IPS-18a (cell line): ENCODE results near the gene LILRA2.
"Not testable (repeated sequence)": the region's sequence is repeated elsewhere in the genome, so short reads cannot be mapped to it uniquely, and the experiment has no call there.

Experiments used
- H3K27ac ChIP-seq: one replicate; pipeline ENCODE4 v1.5.1; 2013; ENCODE audit warnings: low read length
- H3K27me3 ChIP-seq: one replicate; pipeline ENCODE4 v1.6.1; 2013; ENCODE audit warnings: mild to moderate bottlenecking, low read length; ENCODE audit not compliant: control insufficient read depth, insufficient read depth
- H3K36me3 ChIP-seq: one replicate; pipeline ENCODE4 v1.6.1; 2013; ENCODE audit warnings: low read depth, low read length; ENCODE audit not compliant: control insufficient read depth
- H3K4me1 ChIP-seq: one replicate; pipeline ENCODE4 v1.6.1; 2013; ENCODE audit warnings: low read depth, low read length; ENCODE audit not compliant: control insufficient read depth
- H3K4me3 ChIP-seq: one replicate; pipeline ENCODE4 v1.5.1; 2013; ENCODE audit warnings: low read length
- H3K9ac ChIP-seq: one replicate; pipeline ENCODE4 v1.6.1; 2013; ENCODE audit warnings: mild to moderate bottlenecking, low read length, moderate library complexity
- H3K9me3 ChIP-seq: one replicate; pipeline ENCODE4 v1.6.1; 2013; ENCODE audit warnings: low read depth, low read length; ENCODE audit not compliant: control insufficient read depth

LILRA2 gene

DNA sequence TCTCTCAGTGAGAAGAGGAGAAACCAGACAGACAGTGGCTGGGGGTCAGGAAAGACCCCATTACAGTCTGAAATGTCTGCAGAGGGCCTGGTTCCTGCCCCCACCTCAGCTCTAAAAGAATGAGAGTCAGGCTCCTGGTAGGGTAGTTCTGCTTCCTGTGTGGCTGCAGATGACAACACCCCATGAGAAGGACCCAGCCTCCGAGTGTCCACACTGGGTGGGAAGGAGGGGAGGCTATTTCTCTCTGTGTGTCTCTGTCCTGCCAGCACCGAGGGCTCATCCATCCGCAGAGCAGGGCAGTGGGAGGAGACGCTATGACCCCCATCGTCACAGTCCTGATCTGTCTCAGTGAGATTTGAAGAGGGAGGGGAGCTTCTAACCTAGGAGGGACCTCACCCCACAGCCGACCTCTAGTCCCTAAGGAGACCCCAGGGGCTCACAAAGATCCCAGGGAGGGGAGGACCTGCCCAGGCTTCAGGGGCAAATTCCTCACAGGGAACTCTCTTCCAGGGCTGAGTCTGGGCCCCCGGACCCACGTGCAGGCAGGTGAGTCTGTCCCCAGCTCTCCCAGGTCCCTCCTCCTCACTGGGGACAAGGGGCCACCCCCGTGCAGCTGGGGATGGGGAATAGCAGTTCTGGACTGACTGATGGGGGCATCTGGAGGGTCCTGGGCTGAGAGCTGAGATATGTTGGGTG is 20.5 kb downstream of the LILRA2 start:
- not testable (repeated sequence) for H3K27ac ChIP-seq, H3K27me3 ChIP-seq, H3K9ac ChIP-seq, H3K36me3 ChIP-seq, H3K4me3 ChIP-seq, H3K4me1 ChIP-seq
- peaks cover 57% of the 10 kb centered on the region for H3K9me3 ChIP-seq

DNA sequence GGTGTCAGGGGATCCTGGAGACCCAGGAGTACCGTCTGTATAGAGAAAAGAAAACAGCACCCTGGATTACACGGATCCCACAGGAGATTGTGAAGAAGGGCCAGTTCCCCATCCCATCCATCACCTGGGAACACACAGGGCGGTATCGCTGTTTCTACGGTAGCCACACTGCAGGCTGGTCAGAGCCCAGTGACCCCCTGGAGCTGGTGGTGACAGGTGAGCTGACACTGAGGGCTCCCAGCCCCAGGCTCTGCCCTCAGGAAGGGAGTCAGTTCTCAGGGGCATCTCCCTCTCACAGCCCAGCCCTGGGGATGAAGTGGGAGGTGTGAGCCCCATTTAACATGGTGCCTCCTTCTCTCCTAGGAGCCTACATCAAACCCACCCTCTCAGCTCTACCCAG is 21.1 kb downstream of the LILRA2 start:
- H3K9me3 ChIP-seq, result peaks cover 52% of the 10 kb centered on the region
- no peaks in the 10 kb centered on the region for H3K27me3 ChIP-seq
- H3K27ac ChIP-seq, result no peak overlapping the region
- no peaks in the 10 kb centered on the region for H3K4me1 ChIP-seq
- H3K4me3 ChIP-seq, result no peak overlapping the region
- no peak overlapping the region for H3K9ac ChIP-seq
- no peaks in the 10 kb centered on the region for H3K36me3 ChIP-seq

DNA sequence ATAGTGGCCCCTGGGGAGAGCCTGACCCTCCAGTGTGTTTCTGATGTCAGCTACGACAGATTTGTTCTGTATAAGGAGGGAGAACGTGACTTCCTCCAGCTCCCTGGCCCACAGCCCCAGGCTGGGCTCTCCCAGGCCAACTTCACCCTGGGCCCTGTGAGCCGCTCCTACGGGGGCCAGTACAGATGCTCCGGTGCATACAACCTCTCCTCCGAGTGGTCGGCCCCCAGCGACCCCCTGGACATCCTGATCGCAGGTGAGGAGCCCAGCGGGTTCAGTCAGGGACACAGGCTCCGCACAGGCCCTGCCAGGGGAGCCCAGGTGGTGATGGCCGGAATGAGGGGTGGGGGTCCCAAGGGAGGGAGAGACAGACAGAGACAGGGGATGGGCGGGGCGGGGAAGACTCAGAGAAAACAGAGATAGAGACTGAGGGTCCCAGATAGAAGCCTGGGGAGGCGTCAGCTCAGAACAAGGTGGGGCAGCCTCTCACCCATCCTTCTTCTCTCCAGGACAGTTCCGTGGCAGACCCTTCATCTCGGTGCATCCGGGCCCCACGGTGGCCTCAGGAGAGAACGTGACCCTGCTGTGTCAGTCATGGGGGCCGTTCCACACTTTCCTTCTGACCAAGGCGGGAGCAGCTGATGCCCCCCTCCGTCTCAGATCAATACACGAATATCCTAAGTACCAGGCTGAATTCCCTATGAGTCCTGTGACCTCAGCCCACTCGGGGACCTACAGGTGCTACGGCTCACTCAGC is 22.3 kb downstream of the LILRA2 start:
- H3K4me1 ChIP-seq, H3K4me3 ChIP-seq, H3K36me3 ChIP-seq, H3K9ac ChIP-seq, H3K27me3 ChIP-seq, H3K27ac ChIP-seq: not testable (repeated sequence)
- peaks cover 49% of the 10 kb centered on the region for H3K9me3 ChIP-seq

DNA sequence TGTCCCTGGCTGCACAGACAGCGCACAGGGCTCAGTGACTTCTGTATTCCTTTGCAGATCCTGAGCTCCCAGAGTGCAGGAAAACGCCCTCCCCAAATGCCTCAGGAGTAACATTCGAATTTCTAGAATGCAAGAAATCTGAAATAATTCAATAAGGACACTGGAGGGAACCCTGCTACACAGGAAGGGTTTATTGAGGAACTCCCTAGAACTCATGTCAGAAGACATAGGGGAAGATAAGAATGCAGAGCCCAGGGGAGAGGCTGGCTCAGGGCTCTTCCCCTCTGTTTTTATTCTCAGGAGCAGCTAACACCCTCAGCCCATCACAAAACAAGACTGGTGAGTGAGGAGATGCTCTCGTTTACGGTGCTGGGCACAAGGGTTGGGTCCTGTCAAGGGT is 26.6 kb downstream of the LILRA2 start:
- Histone ChIP-seq H3K36me3 (no peaks in the 10 kb centered on the region), H3K4me1 (no peaks in the 10 kb centered on the region), H3K9me3 (peaks cover 36% of the 10 kb centered on the region), H3K9ac (no peak overlapping the region), H3K4me3 (no peak overlapping the region), H3K27me3 (no peaks in the 10 kb centered on the region), H3K27ac (no peak overlapping the region)

DNA sequence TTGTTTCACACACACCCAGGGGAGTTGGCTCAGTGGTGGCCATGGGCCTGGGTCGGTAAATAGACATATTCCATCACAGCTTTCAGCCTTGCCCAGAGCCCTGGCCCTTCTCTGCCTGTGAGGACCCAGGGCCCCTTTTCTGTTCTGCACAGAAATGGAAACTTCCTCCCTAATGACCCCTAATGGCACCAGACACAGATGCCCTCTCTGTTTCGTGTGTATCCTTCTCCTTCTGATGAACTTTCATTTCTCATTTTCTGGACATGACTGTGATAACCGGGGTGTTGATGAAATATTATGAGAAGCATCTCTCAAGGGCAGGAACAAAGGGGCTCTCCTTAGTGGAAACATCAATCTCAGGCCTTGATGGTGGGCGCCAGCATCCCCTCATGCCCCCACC is 32.6 kb downstream of the LILRA2 start:
- Histone ChIP-seq H3K4me3 (no peak overlapping the region), H3K36me3 (no peaks in the 10 kb centered on the region), H3K9me3 (peaks cover 27% of the 10 kb centered on the region), H3K27me3 (no peaks in the 10 kb centered on the region), H3K9ac (no peak overlapping the region), H3K27ac (no peak overlapping the region), H3K4me1 (no peaks in the 10 kb centered on the region)

DNA sequence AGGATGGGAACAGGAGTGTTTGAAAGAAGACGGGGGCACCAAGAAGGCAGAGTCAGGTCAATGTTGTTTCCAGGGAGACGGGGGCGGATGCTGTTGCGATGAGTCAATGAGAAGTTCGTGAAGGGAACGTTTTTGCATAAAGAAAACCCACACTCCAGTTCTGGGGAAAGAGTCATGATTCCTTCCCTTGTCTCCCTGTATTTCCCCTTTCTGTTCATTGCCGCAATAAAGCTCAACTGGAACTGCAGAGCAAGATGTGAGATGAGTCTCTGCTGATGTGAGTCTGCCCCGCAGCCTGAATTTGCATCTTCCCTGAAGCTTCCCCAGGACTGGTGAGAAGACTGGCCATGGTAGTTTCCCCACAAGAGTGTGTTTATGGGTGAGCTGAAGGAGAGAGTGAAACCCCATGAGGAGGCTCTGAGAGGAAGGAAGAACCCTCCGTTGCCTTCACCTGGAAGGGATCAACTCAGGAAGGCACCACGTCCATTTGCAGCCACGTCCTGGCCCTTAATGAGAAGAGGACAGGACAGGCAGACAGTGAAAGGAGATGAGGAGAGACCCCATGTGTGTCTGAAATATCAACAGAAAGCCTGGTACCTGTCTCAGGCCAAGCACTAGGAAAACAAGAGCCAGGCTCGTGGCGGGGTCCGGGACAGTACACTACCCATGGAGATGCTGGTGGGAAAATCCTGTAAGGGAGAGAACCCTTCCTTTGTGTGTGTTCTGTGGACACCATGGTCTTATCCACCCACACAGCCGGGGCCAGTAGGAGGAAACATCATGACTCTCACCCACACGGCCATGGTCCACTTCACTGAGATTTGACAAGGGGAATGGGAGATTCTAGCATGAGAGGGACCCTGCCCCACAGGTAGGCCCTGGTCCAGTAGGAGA is 33.5 kb downstream of the LILRA2 start:
- Histone ChIP-seq H3K36me3 (no peaks in the 10 kb centered on the region), H3K27ac (no peak overlapping the region), H3K9ac (no peak overlapping the region), H3K4me3 (no peak overlapping the region), H3K27me3 (no peaks in the 10 kb centered on the region), H3K9me3 (peaks cover 29% of the 10 kb centered on the region), H3K4me1 (no peaks in the 10 kb centered on the region)

DNA sequence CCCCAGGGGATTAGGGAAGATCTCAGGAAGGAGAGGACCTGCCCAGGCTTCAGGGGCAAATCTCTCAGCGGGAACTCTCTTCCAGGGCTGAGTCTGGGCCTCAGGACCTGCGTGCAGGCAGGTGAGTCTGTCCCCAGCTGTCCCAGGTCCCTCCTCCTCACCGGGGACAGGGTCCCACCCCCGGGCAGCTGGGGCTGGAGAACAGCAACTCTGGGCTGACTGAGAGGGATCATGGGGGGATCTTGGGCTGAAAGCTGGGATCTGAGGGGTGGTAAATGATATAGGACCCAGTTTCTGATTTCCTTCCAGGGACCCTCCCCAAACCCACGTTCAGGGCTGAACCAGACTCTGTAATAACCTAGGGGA is 34.2 kb downstream of the LILRA2 start:
- Histone ChIP-seq H3K4me1 (no peaks in the 10 kb centered on the region), H3K4me3 (no peak overlapping the region), H3K27me3 (no peaks in the 10 kb centered on the region), H3K36me3 (no peaks in the 10 kb centered on the region), H3K9ac (no peak overlapping the region), H3K9me3 (peaks cover 33% of the 10 kb centered on the region), H3K27ac (no peak overlapping the region)

DNA sequence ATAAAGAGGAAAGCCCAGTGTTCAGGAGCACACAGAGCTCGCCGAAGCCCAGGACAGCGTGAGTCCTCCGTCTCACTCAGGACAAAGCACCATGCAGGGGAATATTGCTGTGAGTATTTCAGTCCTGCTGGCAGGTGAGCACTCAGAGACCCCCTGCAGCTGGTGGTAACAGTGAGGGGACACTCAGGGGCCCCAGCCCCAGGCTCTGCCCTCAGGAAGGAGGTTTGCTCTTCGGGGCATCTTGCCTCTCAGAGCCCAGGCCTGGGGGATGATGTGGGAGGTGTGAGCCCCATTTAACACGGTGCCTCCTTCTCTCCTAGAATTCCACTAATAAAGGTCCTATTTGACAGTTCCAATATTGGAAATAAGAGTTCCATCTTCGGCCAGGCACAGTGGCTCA is 34.6 kb downstream of the LILRA2 start:
- Histone ChIP-seq H3K27me3 (no peaks in the 10 kb centered on the region), H3K36me3 (no peaks in the 10 kb centered on the region), H3K27ac (no peak overlapping the region), H3K4me1 (no peaks in the 10 kb centered on the region), H3K9ac (no peak overlapping the region), H3K9me3 (peaks cover 35% of the 10 kb centered on the region), H3K4me3 (no peak overlapping the region)

DNA sequence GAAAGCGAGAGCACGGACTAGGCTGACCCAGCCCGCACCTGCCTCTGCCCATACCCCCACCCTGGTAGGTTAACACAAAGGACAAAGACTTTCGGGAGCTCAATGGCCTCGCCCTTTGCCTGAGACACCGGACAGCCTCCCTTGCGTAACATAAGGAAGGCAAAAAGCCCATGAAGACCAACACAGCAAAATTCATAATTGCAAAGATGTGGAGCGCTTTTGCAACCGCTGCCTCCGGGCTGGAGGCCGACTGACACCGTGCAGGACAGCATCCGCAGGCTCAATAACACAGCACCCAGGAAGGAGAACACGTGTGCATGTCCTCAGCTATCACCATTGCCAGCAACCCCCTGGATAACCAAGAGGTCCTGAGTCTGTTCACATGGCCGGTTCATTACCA is 35.2 kb downstream of the LILRA2 start:
- H3K4me3 ChIP-seq, result no peak overlapping the region
- H3K36me3 ChIP-seq, result no peaks in the 10 kb centered on the region
- H3K9me3 ChIP-seq, result peaks cover 36% of the 10 kb centered on the region
- H3K27ac ChIP-seq, result no peak overlapping the region
- H3K4me1 ChIP-seq, result no peaks in the 10 kb centered on the region
- H3K27me3 ChIP-seq, result no peaks in the 10 kb centered on the region
- H3K9ac ChIP-seq, result no peak overlapping the region

DNA sequence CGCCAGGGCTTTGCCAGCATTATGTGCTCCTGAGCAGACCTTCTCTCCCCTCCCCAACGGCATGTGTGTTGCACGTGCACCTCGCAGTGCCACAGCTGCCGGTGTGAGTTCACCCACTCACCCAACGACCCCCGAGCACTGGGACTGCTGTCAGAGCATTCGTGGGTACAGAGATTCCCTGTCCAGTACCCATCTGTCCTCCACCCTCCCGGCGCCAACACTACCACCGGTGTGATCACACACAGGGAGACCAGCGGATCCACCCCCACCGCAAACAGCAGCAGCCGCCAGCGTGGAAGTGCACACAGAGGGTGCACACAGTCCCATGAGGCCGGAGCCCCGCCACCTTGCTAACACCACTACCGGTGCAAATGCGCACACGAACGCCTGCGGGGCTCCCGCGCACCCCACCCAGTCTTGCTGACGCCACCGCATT is 35.8 kb downstream of the LILRA2 start:
- Histone ChIP-seq H3K9me3 (peaks cover 38% of the 10 kb centered on the region), H3K4me1 (no peaks in the 10 kb centered on the region), H3K27ac (no peak overlapping the region), H3K27me3 (no peaks in the 10 kb centered on the region), H3K9ac (no peak overlapping the region), H3K36me3 (no peaks in the 10 kb centered on the region), H3K4me3 (no peak overlapping the region)

DNA sequence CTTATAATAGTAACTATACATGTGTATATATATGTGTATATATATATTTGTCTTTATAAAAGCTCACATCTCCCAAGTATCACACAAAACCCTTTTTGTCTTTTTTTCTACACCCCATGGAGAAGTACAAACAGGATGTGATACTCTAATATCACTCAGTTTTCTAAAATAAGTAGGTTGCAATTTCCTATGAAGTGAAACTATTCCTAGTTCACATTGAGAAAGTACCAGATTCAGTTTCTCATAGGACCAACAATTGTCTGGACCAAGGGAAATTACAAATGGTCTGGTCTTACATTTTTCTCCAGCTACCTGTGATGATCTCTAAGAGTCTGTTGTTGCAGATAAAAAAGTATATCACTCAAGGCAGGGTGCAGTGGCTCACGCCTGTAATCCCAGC is 38.8 kb downstream of the LILRA2 start:
- Histone ChIP-seq H3K9me3 (peaks cover 40% of the 10 kb centered on the region), H3K9ac (no peak overlapping the region), H3K36me3 (no peaks in the 10 kb centered on the region), H3K27me3 (no peaks in the 10 kb centered on the region), H3K27ac (no peak overlapping the region), H3K4me3 (no peak overlapping the region), H3K4me1 (no peaks in the 10 kb centered on the region)
